Liver (tissue), 9 donors: ENCODE data around the gene MRPL46. TPM values are rescaled to one million over a fixed set of nuclear protein-coding genes. Genes with fewer than 3 reads are reported as not detected.
A peak's percentile ranks its signal among the peaks of the same experiment; 100 is the strongest.

Experiments used
- DNase-seq: peaks from one replicate; pipeline ENCODE4 v3.0.0-alpha.2; 2017; ENCODE audit warnings: low spot score
- H3K27ac ChIP-seq, 2 donors: one replicate each; pipeline ENCODE4 v1.7.0; 2013; ENCODE audit warnings: inconsistent platforms in 2 of 2, low read length in 2 of 2, control low read depth in 1 of 2, low read depth in 1 of 2, mild to moderate bottlenecking in 1 of 2
- H3K27me3 ChIP-seq, 4 donors: one replicate each; pipeline versions ENCODE4 v1.6.1 to v1.7.0; 2013; ENCODE audit warnings: low read length in 3 of 4, inconsistent platforms in 1 of 4, mild to moderate bottlenecking in 1 of 4, moderate library complexity in 1 of 4; ENCODE audit not compliant: control insufficient read depth in 4 of 4, insufficient read depth in 4 of 4
- H3K36me3 ChIP-seq, 4 donors: one replicate each; pipeline versions ENCODE4 v1.6.1 to v1.7.0; 2013; ENCODE audit warnings: low read length in 3 of 4, mild to moderate bottlenecking in 3 of 4, low read depth in 1 of 4, moderate library complexity in 1 of 4; ENCODE audit not compliant: control insufficient read depth in 4 of 4, insufficient read depth in 3 of 4
- H3K4me1 ChIP-seq, 4 donors: one replicate each; pipeline versions ENCODE4 v1.6.1 to v1.7.0; 2013; ENCODE audit warnings: low read length in 3 of 4, mild to moderate bottlenecking in 3 of 4, moderate library complexity in 1 of 4; ENCODE audit not compliant: control insufficient read depth in 4 of 4, insufficient read depth in 4 of 4
- H3K4me3 ChIP-seq, 3 donors: one replicate each; pipeline versions ENCODE4 v1.6.1 to v1.7.0; 2013; ENCODE audit warnings: low read length in 3 of 3, control low read depth in 1 of 3, low read depth in 1 of 3, mild to moderate bottlenecking in 1 of 3
- H3K9ac ChIP-seq, 2 donors: one replicate each; pipeline ENCODE4 v1.7.0; 2013; ENCODE audit warnings: low read length in 2 of 2, mild to moderate bottlenecking in 2 of 2, moderate library complexity in 2 of 2, control low read depth in 1 of 2, low read depth in 1 of 2
- H3K9me3 ChIP-seq, 4 donors: one replicate each; pipeline versions ENCODE4 v1.6.1 to v1.7.0; 2013; ENCODE audit warnings: low read length in 3 of 4; ENCODE audit not compliant: control insufficient read depth in 4 of 4
- EGR1 ChIP-seq, 2 donors: IDR thresholded peaks; 2 replicates each; pipeline ENCODE4 v1.6.1; 2016 to 2018; ENCODE audit warnings: antibody characterized with exemption in 2 of 2, low read depth in 2 of 2
- FOXA1 ChIP-seq: IDR thresholded peaks from 2 replicates; pipeline ENCODE4 v1.6.1; 2016; ENCODE audit warnings: antibody characterized with exemption
- FOXA2 ChIP-seq: IDR thresholded peaks from 2 replicates; pipeline ENCODE4 v1.6.1; 2016; ENCODE audit warnings: antibody characterized with exemption
- GABPA ChIP-seq, 2 donors: IDR thresholded peaks in 1 of 2; conservative IDR thresholded peaks in 1 of 2; 2 replicates each; pipeline ENCODE4 v1.6.1; 2016; ENCODE audit warnings: antibody characterized with exemption in 2 of 2, mild to moderate bottlenecking in 1 of 2, moderate library complexity in 1 of 2
- HNF4A ChIP-seq, 2 donors: conservative IDR thresholded peaks; 2 replicates each; pipeline ENCODE4 v1.6.1; 2016; ENCODE audit warnings: antibody characterized with exemption in 2 of 2, mild to moderate bottlenecking in 2 of 2
- HNF4G ChIP-seq: IDR thresholded peaks from 2 replicates; pipeline ENCODE4 v1.6.1; 2016; ENCODE audit warnings: antibody characterized with exemption
- JUND ChIP-seq, 2 donors: IDR thresholded peaks; 2 replicates each; pipeline ENCODE4 v1.6.1; 2016; ENCODE audit warnings: antibody characterized with exemption in 2 of 2
- NR2F2 ChIP-seq: IDR thresholded peaks from 2 replicates; pipeline ENCODE4 v1.6.1; 2016; ENCODE audit warnings: antibody characterized with exemption
- RAD21 ChIP-seq, 2 donors: IDR thresholded peaks; 2 replicates each; pipeline ENCODE4 v1.6.1; 2016; ENCODE audit warnings: antibody characterized with exemption in 2 of 2, mild to moderate bottlenecking in 2 of 2
- RXRA ChIP-seq, 2 donors: IDR thresholded peaks; 2 replicates each; pipeline ENCODE4 v1.6.1; 2017 to 2018; ENCODE audit warnings: antibody characterized with exemption in 2 of 2, mild to moderate bottlenecking in 1 of 2
- SP1 ChIP-seq: IDR thresholded peaks from 2 replicates; pipeline ENCODE4 v1.6.1; 2018; ENCODE audit warnings: antibody characterized with exemption, mild to moderate bottlenecking
- YY1 ChIP-seq: IDR thresholded peaks from 2 replicates; pipeline ENCODE4 v1.6.1; 2016; ENCODE audit warnings: antibody characterized with exemption, mild to moderate bottlenecking
- WGBS: extraction: QIAGEN DNeasy Blood & Tissue Kit; methylation state at CpG from one replicate; pipeline ENCODE4 v1.1.7; 2013; 5-methylcytosine and 5-hydroxymethylcytosine counted together
- polyA plus RNA-seq, 2 donors: library from polyadenylated mRNA; stranded (reverse) in 1 of 2; unstranded in 1 of 2; fragments of 200-250 nt in 1 of 2; fragments of >200 nt in 1 of 2; fragmentation: Nextera tagmentation in 1 of 2; extraction: Ambion mirVana in 1 of 2; gene quantifications; one replicate each; pipeline versions ENCODE4 v1.2.1 to v1.2.3, GENCODE V29; 2013 to 2015
- total RNA-seq, 2 donors: library from RNA; depleted of rRNA; stranded (reverse); fragments of >200 nt; gene quantifications; one replicate each; pipeline ENCODE4 v1.2.3, GENCODE V29; 2014
- TF ChIP-seq, protein P1 (sequence below): IDR thresholded peaks from 2 replicates; pipeline ENCODE4 v1.6.1; 2016; ENCODE audit warnings: antibody characterized with exemption, mild to moderate bottlenecking
- TF ChIP-seq, protein P2 (sequence below): fragments of 150-350 bp; IDR thresholded peaks from 2 replicates; pipeline ENCODE4 v1.5.1; 2017; ENCODE audit warnings: improper control_type of control experiment, low read depth, low read length; ENCODE audit not compliant: missing input control
- TF ChIP-seq, protein P3 (sequence below): IDR thresholded peaks from 2 replicates; pipeline ENCODE4 v1.6.1; 2016; ENCODE audit warnings: antibody characterized with exemption
- TF ChIP-seq, protein P4 (sequence below): IDR thresholded peaks from 2 replicates; pipeline ENCODE4 v1.6.1; 2016; ENCODE audit warnings: antibody characterized with exemption
- donor health status: healthy.
- donor health status: healthy.
- donor health status: healthy.
- donor health status: healthy.
- donor health status: healthy.

MRPL46 gene
- total and polyA plus RNA-seq, 4 donors, result 16.1 to 63.5 (median 39.2) TPM

DNA sequence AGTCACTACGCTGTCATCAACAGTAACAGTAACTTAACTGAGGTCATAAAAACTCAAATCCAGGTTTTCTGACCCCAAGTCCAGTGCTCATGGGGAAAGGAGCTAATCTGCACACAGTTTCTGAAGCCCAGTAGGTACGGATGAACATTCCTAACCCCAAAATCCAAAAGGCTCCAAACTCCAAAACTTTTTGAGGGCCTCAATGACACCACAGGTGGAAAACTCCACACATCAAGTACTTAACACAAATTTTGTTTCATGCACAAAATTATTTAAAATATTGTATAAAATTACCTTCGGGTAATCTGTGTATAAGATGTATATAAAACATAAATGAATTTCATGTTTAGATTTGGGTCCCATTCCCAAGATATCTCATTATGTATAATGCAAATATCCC is 10.5 kb downstream of the MRPL46 start:
- Histone ChIP-seq H3K9ac (no peak overlapping the region), H3K27me3 (no peaks in the 10 kb centered on the region), H3K4me1 (peaks cover 0 to 10% (median under 1%) of the 10 kb centered on the region in 4 donors), H3K9me3 (no peaks in the 10 kb centered on the region), H3K4me3 (no peak overlapping the region), H3K36me3 (peaks cover 6 to 39% (median 28%) of the 10 kb centered on the region in 4 donors), H3K27ac (no peak overlapping the region)
- no peak for DNase-seq
- 95% methylated on average over 3 of the region's 3 CpGs for WGBS
- TF ChIP-seq GABPA (IDR thresholded peaks at IDR 0.05 in 1 of 2, conservative IDR thresholded peaks at IDR 0.05 in 1 of 2), result no peak
- TF ChIP-seq, protein P1, sequence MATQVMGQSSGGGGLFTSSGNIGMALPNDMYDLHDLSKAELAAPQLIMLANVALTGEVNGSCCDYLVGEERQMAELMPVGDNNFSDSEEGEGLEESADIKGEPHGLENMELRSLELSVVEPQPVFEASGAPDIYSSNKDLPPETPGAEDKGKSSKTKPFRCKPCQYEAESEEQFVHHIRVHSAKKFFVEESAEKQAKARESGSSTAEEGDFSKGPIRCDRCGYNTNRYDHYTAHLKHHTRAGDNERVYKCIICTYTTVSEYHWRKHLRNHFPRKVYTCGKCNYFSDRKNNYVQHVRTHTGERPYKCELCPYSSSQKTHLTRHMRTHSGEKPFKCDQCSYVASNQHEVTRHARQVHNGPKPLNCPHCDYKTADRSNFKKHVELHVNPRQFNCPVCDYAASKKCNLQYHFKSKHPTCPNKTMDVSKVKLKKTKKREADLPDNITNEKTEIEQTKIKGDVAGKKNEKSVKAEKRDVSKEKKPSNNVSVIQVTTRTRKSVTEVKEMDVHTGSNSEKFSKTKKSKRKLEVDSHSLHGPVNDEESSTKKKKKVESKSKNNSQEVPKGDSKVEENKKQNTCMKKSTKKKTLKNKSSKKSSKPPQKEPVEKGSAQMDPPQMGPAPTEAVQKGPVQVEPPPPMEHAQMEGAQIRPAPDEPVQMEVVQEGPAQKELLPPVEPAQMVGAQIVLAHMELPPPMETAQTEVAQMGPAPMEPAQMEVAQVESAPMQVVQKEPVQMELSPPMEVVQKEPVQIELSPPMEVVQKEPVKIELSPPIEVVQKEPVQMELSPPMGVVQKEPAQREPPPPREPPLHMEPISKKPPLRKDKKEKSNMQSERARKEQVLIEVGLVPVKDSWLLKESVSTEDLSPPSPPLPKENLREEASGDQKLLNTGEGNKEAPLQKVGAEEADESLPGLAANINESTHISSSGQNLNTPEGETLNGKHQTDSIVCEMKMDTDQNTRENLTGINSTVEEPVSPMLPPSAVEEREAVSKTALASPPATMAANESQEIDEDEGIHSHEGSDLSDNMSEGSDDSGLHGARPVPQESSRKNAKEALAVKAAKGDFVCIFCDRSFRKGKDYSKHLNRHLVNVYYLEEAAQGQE, result no peak
- no peak for TF ChIP-seq HNF4A (conservative IDR thresholded peaks at IDR 0.05)
- no peak for TF ChIP-seq JUND (IDR thresholded peaks at IDR 0.05)
- TF ChIP-seq YY1, result no peak
- TF ChIP-seq SP1, result no peak
- no peak for TF ChIP-seq FOXA2
- TF ChIP-seq, protein P2, sequence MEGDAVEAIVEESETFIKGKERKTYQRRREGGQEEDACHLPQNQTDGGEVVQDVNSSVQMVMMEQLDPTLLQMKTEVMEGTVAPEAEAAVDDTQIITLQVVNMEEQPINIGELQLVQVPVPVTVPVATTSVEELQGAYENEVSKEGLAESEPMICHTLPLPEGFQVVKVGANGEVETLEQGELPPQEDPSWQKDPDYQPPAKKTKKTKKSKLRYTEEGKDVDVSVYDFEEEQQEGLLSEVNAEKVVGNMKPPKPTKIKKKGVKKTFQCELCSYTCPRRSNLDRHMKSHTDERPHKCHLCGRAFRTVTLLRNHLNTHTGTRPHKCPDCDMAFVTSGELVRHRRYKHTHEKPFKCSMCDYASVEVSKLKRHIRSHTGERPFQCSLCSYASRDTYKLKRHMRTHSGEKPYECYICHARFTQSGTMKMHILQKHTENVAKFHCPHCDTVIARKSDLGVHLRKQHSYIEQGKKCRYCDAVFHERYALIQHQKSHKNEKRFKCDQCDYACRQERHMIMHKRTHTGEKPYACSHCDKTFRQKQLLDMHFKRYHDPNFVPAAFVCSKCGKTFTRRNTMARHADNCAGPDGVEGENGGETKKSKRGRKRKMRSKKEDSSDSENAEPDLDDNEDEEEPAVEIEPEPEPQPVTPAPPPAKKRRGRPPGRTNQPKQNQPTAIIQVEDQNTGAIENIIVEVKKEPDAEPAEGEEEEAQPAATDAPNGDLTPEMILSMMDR, result no peak
- TF ChIP-seq NR2F2, result no peak
- TF ChIP-seq EGR1 (IDR thresholded peaks at IDR 0.05; ENCODE audit: low read depth in 2 of 2), result no peak
- TF ChIP-seq, protein P3, sequence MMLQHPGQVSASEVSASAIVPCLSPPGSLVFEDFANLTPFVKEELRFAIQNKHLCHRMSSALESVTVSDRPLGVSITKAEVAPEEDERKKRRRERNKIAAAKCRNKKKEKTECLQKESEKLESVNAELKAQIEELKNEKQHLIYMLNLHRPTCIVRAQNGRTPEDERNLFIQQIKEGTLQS, result no peak
- no peak for TF ChIP-seq RAD21 (IDR thresholded peaks at IDR 0.05)
- TF ChIP-seq, protein P4, sequence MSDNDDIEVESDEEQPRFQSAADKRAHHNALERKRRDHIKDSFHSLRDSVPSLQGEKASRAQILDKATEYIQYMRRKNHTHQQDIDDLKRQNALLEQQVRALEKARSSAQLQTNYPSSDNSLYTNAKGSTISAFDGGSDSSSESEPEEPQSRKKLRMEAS, result no peak
- no peak for TF ChIP-seq HNF4G
- TF ChIP-seq FOXA1, result no peak

DNA sequence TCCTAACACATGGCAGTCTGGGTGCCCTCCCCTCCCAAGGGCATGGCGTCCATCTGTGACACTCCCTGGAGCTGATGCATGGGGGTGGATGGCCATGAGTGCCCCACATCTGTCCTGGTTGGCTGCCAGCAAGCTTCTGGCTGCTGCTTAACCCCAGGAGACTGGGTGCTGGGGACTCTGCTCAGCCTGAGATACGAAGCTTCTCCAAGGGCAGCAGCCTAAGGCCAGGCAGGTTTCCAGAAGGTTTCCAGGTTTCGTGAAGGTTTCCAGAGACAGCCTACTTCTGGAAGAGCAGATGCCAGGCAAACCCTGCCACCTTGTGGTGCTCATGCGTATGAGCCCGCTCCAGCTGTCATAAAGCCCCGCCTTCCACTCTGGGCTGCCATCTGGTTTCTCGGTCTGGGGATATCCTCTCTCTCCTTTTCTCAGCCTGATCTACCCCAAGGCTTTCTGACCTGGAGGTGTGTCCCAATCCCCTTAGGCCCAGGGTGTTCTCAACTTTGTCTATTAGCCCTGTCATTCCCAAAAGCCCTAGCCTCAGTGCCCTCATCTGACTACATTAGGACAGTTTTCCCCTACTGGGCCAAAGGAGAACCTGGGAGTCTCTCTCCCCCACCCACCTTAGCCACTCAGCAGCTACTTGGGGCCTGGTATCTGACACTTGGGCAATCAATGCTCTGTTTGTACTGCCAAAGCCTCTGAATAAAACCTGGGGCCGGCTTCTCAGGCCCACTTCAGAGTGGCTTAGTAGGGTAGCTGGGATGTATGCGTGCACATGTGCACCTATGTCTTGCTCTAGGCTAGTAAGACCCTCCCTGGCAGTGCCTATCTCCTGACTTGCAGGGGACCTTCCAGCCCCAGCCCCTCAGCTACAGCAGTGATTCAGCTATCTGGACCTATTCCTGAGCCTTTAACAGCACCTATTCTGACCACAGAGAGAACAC is 12.0 kb downstream of the MRPL46 start:
- 36% methylated on average over 9 of the region's 9 CpGs for WGBS
- Histone ChIP-seq H3K36me3 (peaks cover 6 to 27% (median 22%) of the 10 kb centered on the region in 4 donors), H3K27me3 (no peaks in the 10 kb centered on the region), H3K4me1 (peaks cover 0 to 11% (median under 1%) of the 10 kb centered on the region in 4 donors), H3K9ac (no peak overlapping the region), H3K4me3 (no peak overlapping the region), H3K9me3 (no peaks in the 10 kb centered on the region), H3K27ac (no peak overlapping the region)
- TF ChIP-seq RAD21 (IDR thresholded peaks at IDR 0.05) (peak; percentile 67 to 79), RXRA (IDR thresholded peaks at IDR 0.05) (no peak)
- TF ChIP-seq, protein P2, result peak; percentile 61
- DNase-seq, result peak; percentile 34
